MM.1S (cell line): ENCODE measurements around the gene RRAD.

Source experiments
- DNase-seq: peaks from one replicate; pipeline ENCODE4 v3.0.0-alpha.2; 2015
- H2AFZ ChIP-seq: fragments of 300-600 bp; sonication (generic); 2 replicates; pipeline ENCODE4 v1.6.0; 2016; ENCODE audit warnings: antibody characterized with exemption, low read length
- H3F3A ChIP-seq: fragments of 300-600 bp; sonication (generic); 2 replicates; pipeline ENCODE4 v1.6.1; 2016; ENCODE audit warnings: mild to moderate bottlenecking, antibody characterized with exemption, low read length, moderate library complexity, mixed read lengths; ENCODE audit not compliant: insufficient read depth
- H3K27ac ChIP-seq: fragments of 300-600 bp; sonication (generic); 2 replicates; pipeline ENCODE4 v1.5.1; 2016; ENCODE audit warnings: mild to moderate bottlenecking, low read length
- H3K27me3 ChIP-seq: fragments of 300-600 bp; sonication (generic); replicated peaks from 2 replicates; pipeline ENCODE4 v1.6.0; 2016; ENCODE audit warnings: low read length; ENCODE audit not compliant: insufficient read depth
- H3K36me3 ChIP-seq: fragments of 300-600 bp; sonication (generic); replicated peaks from 2 replicates; pipeline ENCODE4 v1.6.1; 2016; ENCODE audit warnings: mild to moderate bottlenecking, low read length, mixed read lengths; ENCODE audit not compliant: insufficient read depth
- H3K4me1 ChIP-seq: fragments of 300-600 bp; sonication (generic); 2 replicates; pipeline ENCODE4 v1.6.1; 2016; ENCODE audit warnings: low read length, mixed read lengths
- H3K4me2 ChIP-seq: fragments of 300-600 bp; sonication (generic); 2 replicates; pipeline ENCODE4 v1.6.0; 2016; ENCODE audit warnings: low read depth, low read length
- H3K4me3 ChIP-seq: fragments of 300-600 bp; sonication (generic); 2 replicates; pipeline ENCODE4 v1.5.1; 2016; ENCODE audit warnings: low read length, mixed read lengths
- H3K79me2 ChIP-seq: fragments of 300-600 bp; sonication (generic); 2 replicates; pipeline ENCODE4 v1.6.1; 2016; ENCODE audit warnings: mixed run types, low read length, mixed read lengths
- H3K9ac ChIP-seq: fragments of 300-600 bp; sonication (generic); 2 replicates; pipeline ENCODE4 v1.6.1; 2016; ENCODE audit warnings: low read length, mixed read lengths
- H3K9me2 ChIP-seq: fragments of 300-600 bp; sonication (generic); replicated peaks from 2 replicates; pipeline ENCODE4 v1.6.1; 2016; ENCODE audit warnings: mild to moderate bottlenecking, low read length, mixed read lengths; ENCODE audit not compliant: insufficient read depth
- H3K9me3 ChIP-seq: fragments of 300-600 bp; sonication (generic); replicated peaks from 2 replicates; pipeline ENCODE4 v1.6.1; 2016; ENCODE audit warnings: mild to moderate bottlenecking, low read length, mixed read lengths; ENCODE audit not compliant: insufficient read depth
- H4K20me1 ChIP-seq: fragments of 300-600 bp; sonication (generic); 2 replicates; pipeline ENCODE4 v1.6.1; 2016; ENCODE audit warnings: mild to moderate bottlenecking, low read length, moderate library complexity, mixed read lengths; ENCODE audit not compliant: insufficient read depth
- CTCF ChIP-seq: fragments of 300-600 bp; sonication (generic); IDR thresholded peaks from 2 replicates; pipeline ENCODE4 v1.5.1; 2016; ENCODE audit warnings: antibody characterized with exemption, low read length, mixed read lengths
- EZH2 ChIP-seq: fragments of 300-600 bp; sonication (generic); optimal IDR thresholded peaks from 2 replicates; pipeline ENCODE3; 2017; ENCODE audit warnings: low read depth, mild to moderate bottlenecking, antibody characterized with exemption, low read length, mixed read lengths
- EZH2phosphoT487 ChIP-seq: fragments of 300-600 bp; sonication (generic); IDR thresholded peaks from 2 replicates; pipeline ENCODE4 v1.6.1; 2018; ENCODE audit warnings: antibody characterized with exemption, low read length

Gene RRAD

GRCh38 chr16:66931665-66932064 is 6.3 kb upstream of the RRAD start:
- no peaks in the 10 kb centered on the region for H3K36me3 ChIP-seq
- H3K4me1 ChIP-seq: 0 out of 2 replicates have a peak, but pooled peaks cover 4% of the 10 kb centered on the region
- H3K4me3 ChIP-seq: no peak overlapping the region
- H3K9ac ChIP-seq: no peak overlapping the region
- H3K9me3 ChIP-seq: no peaks in the 10 kb centered on the region
- TF ChIP-seq EZH2phosphoT487 (no peak), EZH2 (no peak), CTCF (no peak)
- no peak for DNase-seq
- no peaks in the 10 kb centered on the region for H3K27me3 ChIP-seq
- H4K20me1 ChIP-seq: no peaks in the 10 kb centered on the region
- H3K27ac ChIP-seq: no peak overlapping the region
- no peak overlapping the region for H2AFZ ChIP-seq
- H3K4me2 ChIP-seq: no peak overlapping the region
- peaks cover 41% of the 10 kb centered on the region for H3K79me2 ChIP-seq
- no peaks in the 10 kb centered on the region; the same call in 1 of the 2 replicates for H3F3A ChIP-seq
- H3K9me2 ChIP-seq: no peaks in the 10 kb centered on the region

GRCh38 chr16:66930189-66930588 is 4.9 kb upstream of the RRAD start:
- H4K20me1 ChIP-seq: no peaks in the 10 kb centered on the region
- H3K4me3 ChIP-seq: no peak overlapping the region
- H3F3A ChIP-seq: no peaks in the 10 kb centered on the region; the same call in 1 of the 2 replicates
- H3K9me2 ChIP-seq: no peaks in the 10 kb centered on the region
- no peak overlapping the region for H3K9ac ChIP-seq
- peaks cover 5% of the 10 kb centered on the region for H3K27me3 ChIP-seq
- no peak overlapping the region for H2AFZ ChIP-seq
- H3K9me3 ChIP-seq: no peaks in the 10 kb centered on the region
- no peak overlapping the region for H3K4me2 ChIP-seq
- H3K36me3 ChIP-seq: no peaks in the 10 kb centered on the region
- DNase-seq: no peak
- 0 out of 2 replicates have a peak, but pooled peaks cover 4% of the 10 kb centered on the region for H3K4me1 ChIP-seq
- no peak overlapping the region for H3K27ac ChIP-seq
- H3K79me2 ChIP-seq: peaks cover 28% of the 10 kb centered on the region
- TF ChIP-seq EZH2: no peak
- TF ChIP-seq CTCF: no peak
- no peak for TF ChIP-seq EZH2phosphoT487

- no peak overlapping the region for H2AFZ ChIP-seq
- peaks cover 17% of the 10 kb centered on the region for H3K27me3 ChIP-seq
- no peaks in the 10 kb centered on the region for H4K20me1 ChIP-seq
- no peak for DNase-seq
- H3K4me2 ChIP-seq: no peak overlapping the region
- H3K27ac ChIP-seq: no peak overlapping the region
- no peak overlapping the region for H3K4me3 ChIP-seq
- H3F3A ChIP-seq: no peaks in the 10 kb centered on the region; the same call in 1 of the 2 replicates
- H3K9me2 ChIP-seq: no peaks in the 10 kb centered on the region
- H3K79me2 ChIP-seq: peaks cover 15% of the 10 kb centered on the region
- TF ChIP-seq EZH2: no peak
- no peak for TF ChIP-seq EZH2phosphoT487
- peak; percentile 34 for TF ChIP-seq CTCF
- H3K36me3 ChIP-seq: no peaks in the 10 kb centered on the region
- 0 out of 2 replicates have a peak, but pooled peaks cover 4% of the 10 kb centered on the region for H3K4me1 ChIP-seq
- no peaks in the 10 kb centered on the region for H3K9me3 ChIP-seq
- H3K9ac ChIP-seq: no peak overlapping the region
Observed at GRCh38 chr16:66928702-66929388, 3.5 kb upstream of the RRAD start.
